ENCODE measurements around the gene PRPF19. TPM values are rescaled to one million over a fixed set of nuclear protein-coding genes. Genes with fewer than 3 reads are reported as not detected.

The PRPF19 gene
- total RNA-seq, 1 experiment from 2014 or later, result 48.8 TPM

- no peak for DNase-seq (ENCODE audit: extremely low read depth, low read depth)
Observed at GRCh38 chr11:60876168-60876485, 30.3 kb downstream of the PRPF19 start.

GRCh38 chr11:60875366-60876167, 30.8 kb downstream of the PRPF19 start:
- no peak for DNase-seq (ENCODE audit: extremely low read depth, low read depth)

GRCh38 chr11:60874421-60875365, 31.7 kb downstream of the PRPF19 start:
- DNase-seq (ENCODE audit: extremely low read depth, low read depth), result no peak

- no peak for DNase-seq (ENCODE audit: extremely low read depth, low read depth)
Observed at GRCh38 chr11:60873533-60873932, 32.9 kb downstream of the PRPF19 start.

GRCh38 chr11:60872961-60873524, 33.3 kb downstream of the PRPF19 start:
- no peak for DNase-seq (ENCODE audit: extremely low read depth, low read depth)

GRCh38 chr11:60872124-60872960, 34.0 kb downstream of the PRPF19 start:
- no peak for DNase-seq (ENCODE audit: extremely low read depth, low read depth)

- DNase-seq (ENCODE audit: extremely low read depth, low read depth), result no peak
Observed at GRCh38 chr11:60871378-60872061, 34.9 kb downstream of the PRPF19 start.

- no peak for DNase-seq (ENCODE audit: extremely low read depth, low read depth)
Observed at GRCh38 chr11:60870733-60871377, 35.5 kb downstream of the PRPF19 start.

GRCh38 chr11:60870276-60870675, 36.1 kb downstream of the PRPF19 start:
- no peak for DNase-seq (ENCODE audit: extremely low read depth, low read depth)

- DNase-seq (ENCODE audit: extremely low read depth, low read depth), result no peak
Observed at GRCh38 chr11:60869451-60869825, 36.9 kb downstream of the PRPF19 start.

GRCh38 chr11:60868682-60869450, 37.5 kb downstream of the PRPF19 start:
- no peak for DNase-seq (ENCODE audit: extremely low read depth, low read depth)

- no peak for DNase-seq (ENCODE audit: extremely low read depth, low read depth)
Observed at GRCh38 chr11:60867871-60868681, 38.3 kb downstream of the PRPF19 start.

- DNase-seq (ENCODE audit: extremely low read depth, low read depth), result no peak
Observed at GRCh38 chr11:60866911-60867870, 39.2 kb downstream of the PRPF19 start, which contains the start of gene ZP1. Gene ZP1, plus strand, starts transcription at chr11:60867542. Its CDS starts 20 bp downstream, at chr11:60867562.

- DNase-seq (ENCODE audit: extremely low read depth, low read depth), result no peak
Observed at GRCh38 chr11:60864856-60865513, 41.4 kb downstream of the PRPF19 start.

- DNase-seq (ENCODE audit: extremely low read depth, low read depth), result no peak
Observed at GRCh38 chr11:60863550-60864521, 42.5 kb downstream of the PRPF19 start.
